ENCODE data around the gene ROCK2. TPM values are rescaled to one million over a fixed set of nuclear protein-coding genes. Genes with fewer than 3 reads are reported as not detected.
A peak's percentile ranks its signal among the peaks of the same experiment; 100 is the strongest.

ROCK2 gene
- total and polyA plus RNA-seq, 2 of the 8 experiments (the other 6 are each of a cell fraction or from before 2014, with no cell fraction given): 2.7 to 29.0 TPM

GRCh38 chr2:11393711-11394236 is 49.3 kb upstream of the ROCK2 start:
- Histone ChIP-seq H2AFZ (ENCODE audit: low read length) (0 out of 2 replicates have a peak overlapping the region, but pooled peaks have one; percentile 1), H3K9ac (replicated peaks in 1 of 4; ENCODE audit: extremely low read depth in 1 of 4, low read depth in 3 of 4, low read length in 3 of 4) (no peak overlapping the region), H3K9me3 (ENCODE audit: insufficient read depth in 2 of 2, low read depth in 1 of 2, low read length in 1 of 2) (no peaks in the 10 kb centered on the region), H3K18ac (ENCODE audit: extremely low read depth, low read length) (peak overlapping the region; percentile 53; the same call in 1 of the 2 replicates), H3K79me2 (ENCODE audit: control insufficient read depth in 1 of 2, insufficient read depth in 2 of 2, low read length in 2 of 2) (no peaks in the 10 kb centered on the region), H3K4me3 (ENCODE audit: extremely low read depth in 1 of 4, insufficient read depth in 2 of 4, low read depth in 3 of 4, low read length in 4 of 4) (no peak overlapping the region), H3K27ac (ENCODE audit: low read depth, low read length) (no peak overlapping the region), H2BK15ac (ENCODE audit: low read length) (no peak overlapping the region), H3K4me1 (replicated peaks in 1 of 4; ENCODE audit: control insufficient read depth in 3 of 4, insufficient read depth in 4 of 4, low read length in 3 of 4) (peaks cover 4 to 20% (median 14%) of the 10 kb centered on the region in 4 experiments), H3K27me3 (replicated peaks in 1 of 4; ENCODE audit: control insufficient read depth in 3 of 4, extremely low read depth in 1 of 4, insufficient read depth in 3 of 4, low read length in 3 of 4) (no peaks in the 10 kb centered on the region), H3K4ac (replicated peaks; ENCODE audit: insufficient read length, low read depth, low read length) (no peak overlapping the region), H4K8ac (ENCODE audit: extremely low read depth, insufficient read depth, low read length) (no peak overlapping the region), H2BK120ac (replicated peaks; ENCODE audit: low read depth, low read length) (no peak overlapping the region), H2BK12ac (ENCODE audit: low read depth, low read length) (peak overlapping the region; percentile 55; the same call in 1 of the 2 replicates), H4K5ac (ENCODE audit: insufficient read length, low read depth, low read length) (no peak overlapping the region), H2AK5ac (ENCODE audit: low read depth, low read length) (no peak overlapping the region), H3K23ac (ENCODE audit: insufficient read length) (no peak overlapping the region), H3K23me2 (ENCODE audit: low read depth, low read length) (no peaks in the 10 kb centered on the region), H3K36me3 (ENCODE audit: control insufficient read depth in 2 of 4, insufficient read depth in 4 of 4, low read length in 3 of 4) (no peaks in the 10 kb centered on the region), H3K56ac (replicated peaks; ENCODE audit: insufficient read length, low read depth, low read length) (no peak overlapping the region), H3K4me2 (ENCODE audit: insufficient read depth in 1 of 2, low read depth in 2 of 2, low read length in 2 of 2) (no peak overlapping the region; a peak in 1 of 4 replicates), H4K91ac (replicated peaks; ENCODE audit: insufficient read length, low read length) (no peak overlapping the region), H3K14ac (ENCODE audit: insufficient read length) (no peak overlapping the region), H2BK20ac (ENCODE audit: low read length) (no peak overlapping the region), H4K20me1 (replicated peaks in 1 of 2; ENCODE audit: control insufficient read depth in 1 of 2, insufficient read depth in 2 of 2, low read length in 2 of 2) (peaks cover 0 to 2% of the 10 kb centered on the region in 2 experiments), H2BK5ac (ENCODE audit: low read depth, low read length) (no peak overlapping the region), H3K79me1 (ENCODE audit: low read depth, low read length) (no peaks in the 10 kb centered on the region)
- 83% methylated on average over 11 of the region's 11 CpGs; no CpG with 5 or more reads in 1 of the 2 experiments for WGBS, 2 experiments (ENCODE audit: extremely low coverage in 1 of 2, insufficient coverage in 1 of 2, insufficient read length in 1 of 2, insufficient replicate concordance in 2 of 2, low coverage in 1 of 2, low lambda C conversion rate in 2 of 2, missing lambda C conversion rate in 1 of 2)
- ChIA-PET POLR2A (ENCODE audit: partially characterized antibody) (interaction anchor here (1.7 kb wide), 1 partner anchor 10 kb away, joined by 3 read pairs; no protein-coding TSS in a partner anchor), CTCF (ENCODE audit: partially characterized antibody) (interaction anchor here (0.7 to 1.8 kb wide), 3 partner anchors 52 to 261 kb away, joined by 3 to 5 read pairs (median 5); a partner anchor contains a TSS)
- DNase-seq (ENCODE audit: low read depth in 1 of 2, low spot score in 2 of 2) (no peak), FAIRE-seq (no peak)
- TF ChIP-seq NRF1 (IDR thresholded peaks at IDR 0.05; ENCODE audit: low read depth, low read length): no peak
- no peak for TF ChIP-seq POLR2A (IDR thresholded peaks at IDR 0.05; ENCODE audit: control extremely low read depth in 1 of 2, low read depth in 2 of 2, low read length in 2 of 2)

All from H1 (cell line).